AG04450 (cell line): Measurements from ENCODE around the gene CTSK. TPM values are rescaled to one million over a fixed set of nuclear protein-coding genes. Genes with fewer than 3 reads are reported as not detected.
"Not testable (repeated sequence)": the region's sequence is repeated elsewhere in the genome, so short reads cannot be mapped to it uniquely, and the experiment has no call there.

ENCODE experiments used
- CTCF ChIA-PET: fragments of 300-600, 350-600 bp; formaldehyde crosslinking; extraction: SDS; loops from one replicate; lab custom pipeline; 2022; ENCODE audit warnings: antibody characterized with exemption, inconsistent platforms; lab: Charles Lee
- POLR2A ChIA-PET: fragments of 350-600 bp; formaldehyde crosslinking; extraction: SDS; loops from one replicate; lab custom pipeline; 2021; ENCODE audit warnings: antibody characterized with exemption, inconsistent platforms; lab: Yijun Ruan, JAX
- DNase-seq: peaks from one replicate; pipeline ENCODE4 v3.0.0-alpha.2; 2011; ENCODE audit warnings: low read depth, low spot score
- H3K27ac ChIP-seq: one replicate; pipeline ENCODE4 v1.5.1; 2012; ENCODE audit warnings: low read depth, low read length, control low read depth
- H3K27me3 ChIP-seq: one replicate; pipeline ENCODE4 v1.6.0; 2012; ENCODE audit warnings: low read length; ENCODE audit not compliant: control insufficient read depth, insufficient read depth
- H3K4me3 ChIP-seq: 2 replicates; pipeline ENCODE4 v1.5.1; 2011; ENCODE audit warnings: mild to moderate bottlenecking, low read depth, low read length, control low read depth
- H3K9me3 ChIP-seq: 2 replicates; pipeline ENCODE4 v1.5.1; 2012; ENCODE audit warnings: low read length; ENCODE audit not compliant: control insufficient read depth, insufficient read depth
- polyA plus RNA-seq: library from polyadenylated mRNA; depleted of rRNA; stranded (reverse); fragments of >200 nt; gene quantifications from 2 replicates; pipeline ENCODE4 v1.2.3, GENCODE V29; 2011
- TF ChIP-seq, protein P1 (sequence below): IDR thresholded peaks from 2 replicates; pipeline ENCODE4 v1.5.1; 2011; ENCODE audit warnings: low read depth, low read length, control low read depth, inconsistent platforms

CTSK gene
- polyA plus RNA-seq, 1 experiment = 72.5 TPM

DNA sequence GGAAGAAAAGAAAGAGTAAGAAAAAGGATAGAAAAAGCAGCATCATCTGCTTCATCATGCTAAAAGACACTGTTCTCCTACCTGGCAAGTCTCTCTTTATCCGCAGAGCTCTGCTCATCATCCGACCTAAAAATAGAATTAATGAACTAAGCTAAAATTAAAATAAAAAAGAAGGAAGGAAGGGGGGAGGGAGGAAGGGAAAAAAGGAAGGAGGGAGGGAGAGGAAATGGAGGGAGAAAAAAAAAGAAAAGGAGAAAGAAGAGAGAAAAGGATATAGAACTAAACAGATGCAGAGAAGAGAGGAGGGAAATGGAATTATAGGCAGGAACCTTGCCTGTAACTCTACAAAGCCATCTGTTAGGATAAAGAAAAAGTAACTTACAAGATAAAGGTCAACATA, 34.3 kb upstream of the CTSK start:
- CTCF ChIA-PET = interaction anchor here (0.7 kb wide), 1 partner anchor 29 kb away, joined by 3 read pairs; no protein-coding TSS in a partner anchor
- TF ChIP-seq, protein P1, sequence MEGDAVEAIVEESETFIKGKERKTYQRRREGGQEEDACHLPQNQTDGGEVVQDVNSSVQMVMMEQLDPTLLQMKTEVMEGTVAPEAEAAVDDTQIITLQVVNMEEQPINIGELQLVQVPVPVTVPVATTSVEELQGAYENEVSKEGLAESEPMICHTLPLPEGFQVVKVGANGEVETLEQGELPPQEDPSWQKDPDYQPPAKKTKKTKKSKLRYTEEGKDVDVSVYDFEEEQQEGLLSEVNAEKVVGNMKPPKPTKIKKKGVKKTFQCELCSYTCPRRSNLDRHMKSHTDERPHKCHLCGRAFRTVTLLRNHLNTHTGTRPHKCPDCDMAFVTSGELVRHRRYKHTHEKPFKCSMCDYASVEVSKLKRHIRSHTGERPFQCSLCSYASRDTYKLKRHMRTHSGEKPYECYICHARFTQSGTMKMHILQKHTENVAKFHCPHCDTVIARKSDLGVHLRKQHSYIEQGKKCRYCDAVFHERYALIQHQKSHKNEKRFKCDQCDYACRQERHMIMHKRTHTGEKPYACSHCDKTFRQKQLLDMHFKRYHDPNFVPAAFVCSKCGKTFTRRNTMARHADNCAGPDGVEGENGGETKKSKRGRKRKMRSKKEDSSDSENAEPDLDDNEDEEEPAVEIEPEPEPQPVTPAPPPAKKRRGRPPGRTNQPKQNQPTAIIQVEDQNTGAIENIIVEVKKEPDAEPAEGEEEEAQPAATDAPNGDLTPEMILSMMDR = no peak
- Histone ChIP-seq H3K27ac (no peak overlapping the region), H3K27me3 (no peaks in the 10 kb centered on the region), H3K4me3 (no peak overlapping the region), H3K9me3 (no peaks in the 10 kb centered on the region)
- DNase-seq = no peak
- POLR2A ChIA-PET = no interaction called here

DNA sequence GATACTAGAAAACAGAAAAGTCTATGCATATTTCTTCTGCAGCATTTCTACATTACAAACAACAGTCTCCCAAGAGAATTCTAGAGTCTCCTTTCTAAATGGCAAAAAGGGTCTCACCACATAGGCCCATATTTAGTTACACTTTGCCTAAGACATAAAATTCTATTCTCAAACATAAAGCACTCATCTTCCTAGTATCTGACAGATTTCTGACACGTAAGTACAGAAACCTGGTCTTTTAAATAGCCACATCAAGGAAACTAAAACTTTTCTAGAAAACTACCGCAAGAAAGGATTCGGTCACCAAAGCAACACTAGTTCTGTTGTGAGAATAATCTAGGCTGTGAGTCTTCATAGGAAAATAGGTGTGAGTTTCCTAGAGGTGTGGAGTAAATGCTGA, 33.6 kb upstream of the CTSK start:
- CTCF ChIA-PET = no interaction called here
- DNase-seq = no peak
- no peaks in the 10 kb centered on the region for H3K27me3 ChIP-seq
- H3K9me3 ChIP-seq = no peaks in the 10 kb centered on the region
- H3K4me3 ChIP-seq = no peak overlapping the region
- TF ChIP-seq, protein P1 = no peak
- H3K27ac ChIP-seq = no peak overlapping the region
- POLR2A ChIA-PET = no interaction called here

DNA sequence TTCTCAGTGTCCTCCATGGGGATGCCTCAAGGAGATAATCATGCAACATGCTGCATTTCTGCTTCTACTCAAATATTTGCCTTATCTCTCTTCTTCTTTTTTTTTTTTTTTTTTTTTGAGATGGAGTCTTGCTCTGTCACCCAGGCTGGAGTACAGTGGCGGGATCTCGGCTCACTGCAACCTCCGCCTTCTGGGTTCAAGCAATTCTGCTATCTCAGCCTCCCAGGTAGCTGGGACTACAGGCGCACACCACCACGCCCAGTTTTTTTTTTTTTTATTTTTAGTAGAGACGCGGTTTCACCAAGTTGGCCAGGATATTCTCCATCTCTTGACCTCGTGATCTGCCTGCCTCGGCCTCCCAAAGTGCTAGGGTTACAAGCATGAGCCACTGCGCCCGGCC, 32.8 kb upstream of the CTSK start:
- not testable (repeated sequence) for H3K27ac ChIP-seq, DNase-seq, H3K4me3 ChIP-seq, H3K9me3 ChIP-seq, H3K27me3 ChIP-seq
- ChIA-PET POLR2A (interaction anchor here (0.7 kb wide), 1 partner anchor 9 kb away, joined by 6 read pairs; no protein-coding TSS in a partner anchor), CTCF (interaction anchor here (1.2 kb wide), 1 partner anchor 82 kb away, joined by 3 read pairs; no protein-coding TSS in a partner anchor)

DNA sequence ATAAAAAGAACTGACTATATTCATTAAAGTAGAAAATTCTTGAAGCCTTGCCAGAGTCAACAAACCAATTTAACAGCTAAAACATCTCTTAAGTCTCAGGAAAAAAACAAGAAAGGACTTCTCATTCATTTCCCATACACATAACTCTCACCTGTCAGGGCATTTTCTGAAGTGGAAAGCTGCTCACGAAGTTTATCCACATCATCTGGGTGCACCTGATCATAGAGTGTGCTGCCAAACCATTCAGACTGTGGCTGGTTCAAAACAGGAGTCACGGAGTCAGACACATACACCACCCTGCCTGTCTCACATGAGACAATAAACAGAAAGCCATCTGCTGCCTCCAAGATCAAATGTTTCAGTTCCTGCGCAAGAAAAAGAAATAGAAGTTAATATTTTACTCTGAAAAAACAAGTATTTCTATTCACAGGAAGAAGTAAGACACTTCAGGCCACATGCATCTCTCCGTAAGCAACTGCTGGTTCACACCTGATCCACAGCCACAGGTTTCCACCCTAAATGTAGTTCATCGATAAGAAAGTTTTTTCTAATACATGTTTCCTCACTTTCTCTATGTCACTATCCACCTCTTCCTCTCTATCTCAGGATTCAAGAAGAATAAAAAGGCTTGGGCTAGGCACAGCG, 28.2 kb upstream of the CTSK start:
- ChIA-PET POLR2A (no interaction called here), CTCF (no interaction called here)
- Histone ChIP-seq H3K9me3 (no peaks in the 10 kb centered on the region), H3K27me3 (no peaks in the 10 kb centered on the region), H3K4me3 (no peak overlapping the region), H3K27ac (no peak overlapping the region)
- no peak for DNase-seq
- TF ChIP-seq, protein P1 = no peak

DNA sequence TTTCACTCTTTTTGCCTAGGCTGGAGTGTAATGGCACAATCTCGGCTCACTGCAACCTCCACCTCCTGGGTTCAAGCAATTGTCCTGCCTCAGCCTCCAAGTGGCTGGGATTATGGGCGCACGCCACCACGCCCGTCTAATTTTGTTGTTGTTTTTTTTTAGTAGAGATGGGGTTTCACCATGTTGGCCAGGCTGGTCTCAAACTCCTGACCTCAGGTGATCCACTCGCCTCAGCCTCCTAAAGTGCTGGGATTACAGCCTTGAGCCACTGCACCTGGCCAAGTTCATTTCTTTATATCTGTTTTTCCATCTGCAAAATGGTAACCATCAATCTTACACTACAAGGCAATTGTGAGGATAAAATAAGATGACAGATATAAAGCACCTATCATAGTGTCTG, 25.9 kb upstream of the CTSK start:
- DNase-seq, H3K4me3 ChIP-seq, H3K27me3 ChIP-seq, CTCF ChIA-PET, H3K9me3 ChIP-seq, POLR2A ChIA-PET, H3K27ac ChIP-seq: not testable (repeated sequence)

DNA sequence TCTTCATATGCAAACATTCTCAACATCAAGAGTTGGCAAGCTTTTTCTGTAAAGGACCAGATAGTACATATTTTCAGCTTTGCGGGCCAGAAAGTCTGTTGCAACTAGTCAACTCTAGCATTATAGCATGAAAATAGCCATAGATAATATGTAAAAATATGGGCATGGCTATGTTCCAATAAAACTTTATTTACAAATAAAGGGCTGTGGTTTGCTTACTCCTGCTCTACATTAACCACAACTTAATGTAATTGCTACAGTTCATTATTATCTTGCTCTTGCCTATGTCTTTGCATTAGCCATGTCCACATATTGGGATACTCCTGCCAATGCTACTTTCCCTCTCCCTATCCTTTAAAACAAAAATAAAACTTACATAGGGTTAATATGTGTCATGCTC, 24.5 kb upstream of the CTSK start:
- POLR2A ChIA-PET = no interaction called here
- CTCF ChIA-PET = no interaction called here

More for the DNA sequence above, 24.5 kb upstream of the CTSK start:
- no peak for DNase-seq
- H3K27ac ChIP-seq = no peak overlapping the region
- TF ChIP-seq, protein P1 = no peak
- no peaks in the 10 kb centered on the region for H3K9me3 ChIP-seq
- no peaks in the 10 kb centered on the region for H3K27me3 ChIP-seq
- H3K4me3 ChIP-seq = no peak overlapping the region
